SU-DHL-6 (cell line): ENCODE measurements around the gene COL4A1.

ENCODE experiments used
- H2AFZ ChIP-seq: fragments of 200-600 bp; sonication (generic); 2 replicates; pipeline ENCODE4 v1.6.1; 2014; ENCODE audit warnings: low read depth, mild to moderate bottlenecking, moderate library complexity, mixed read lengths, antibody characterized with exemption, low read length; ENCODE audit not compliant: severe bottlenecking
- H3F3A ChIP-seq: fragments of 200-600 bp; shearing (Covaris generic); 2 replicates; pipeline ENCODE4 v1.6.0; 2016; ENCODE audit warnings: antibody characterized with exemption, mild to moderate bottlenecking; ENCODE audit not compliant: insufficient read depth
- H3K27ac ChIP-seq: fragments of 200-600 bp; sonication (generic); 2 replicates; pipeline ENCODE4 v1.5.1; 2016; ENCODE audit warnings: low read depth, mild to moderate bottlenecking, low read length, moderate library complexity, mixed read lengths
- H3K27me3 ChIP-seq: fragments of 200-600 bp; sonication (generic), shearing (Covaris generic); 2 replicates; pipeline ENCODE4 v1.6.0; 2014; ENCODE audit warnings: mild to moderate bottlenecking, low read length
- H3K36me3 ChIP-seq: fragments of 200-600 bp; sonication (generic); 2 replicates; pipeline ENCODE4 v1.6.1; 2014; ENCODE audit warnings: mild to moderate bottlenecking, low read length, mixed read lengths
- H3K4me2 ChIP-seq: fragments of 300-600, 200-600 bp; shearing (Covaris generic), sonication (generic); 2 replicates; pipeline ENCODE4 v1.6.0; 2014; ENCODE audit warnings: low read length, low read depth, mild to moderate bottlenecking; ENCODE audit not compliant: poor library complexity, severe bottlenecking
- H3K4me3 ChIP-seq: fragments of 200-600 bp; sonication (generic); 2 replicates; pipeline ENCODE4 v1.5.1; 2014; ENCODE audit warnings: antibody characterized with exemption, low read length, mild to moderate bottlenecking, mixed read lengths; ENCODE audit not compliant: insufficient read depth, poor library complexity, severe bottlenecking
- H3K79me2 ChIP-seq: fragments of 200-600 bp; sonication (generic); 2 replicates; pipeline ENCODE4 v1.6.1; 2014; ENCODE audit warnings: mild to moderate bottlenecking, low read length, moderate library complexity; ENCODE audit not compliant: insufficient read depth
- H3K9ac ChIP-seq: fragments of 200-600 bp; sonication (generic); 2 replicates; pipeline ENCODE4 v1.7.0; 2014; ENCODE audit warnings: mild to moderate bottlenecking, low read length
- H3K9me2 ChIP-seq: fragments of 200-600 bp; sonication (generic); replicated peaks from 2 replicates; pipeline ENCODE4 v1.6.1; 2014; ENCODE audit warnings: low read length; ENCODE audit not compliant: insufficient read depth
- H3K9me3 ChIP-seq: fragments of 200-600 bp; sonication (generic); 2 replicates; pipeline ENCODE4 v1.6.1; 2014; ENCODE audit warnings: low read length, mixed read lengths; ENCODE audit not compliant: insufficient read depth
- H4K20me1 ChIP-seq: fragments of 200-600 bp; sonication (generic); 2 replicates; pipeline ENCODE4 v1.6.1; 2014; ENCODE audit warnings: low read depth, mild to moderate bottlenecking, antibody characterized with exemption, low read length, moderate library complexity, mixed read lengths
- CTCF ChIP-seq: fragments of 200-600 bp; sonication (generic); IDR thresholded peaks from one replicate; pipeline ENCODE4 v1.5.1; 2017; ENCODE audit warnings: antibody characterized with exemption, mild to moderate bottlenecking, low read length, moderate library complexity; ENCODE audit not compliant: insufficient read depth, poor library complexity, severe bottlenecking
- EZH2phosphoT487 ChIP-seq: fragments of 200-600 bp; sonication (generic), shearing (Covaris generic); conservative IDR thresholded peaks from 2 replicates; pipeline ENCODE4 v1.6.1; 2018; ENCODE audit warnings: mild to moderate bottlenecking, antibody characterized with exemption, low read length, moderate library complexity, mixed read lengths

Gene COL4A1

GRCh38 chr13:110312339-110313031 is 5.5 kb upstream of the COL4A1 start:
- Histone ChIP-seq H3K27ac (no peak overlapping the region), H3F3A (no peaks in the 10 kb centered on the region), H3K4me3 (no peak overlapping the region), H3K9ac (no peak overlapping the region), H4K20me1 (no peaks in the 10 kb centered on the region), H2AFZ (no peak overlapping the region), H3K27me3 (no peaks in the 10 kb centered on the region), H3K9me2 (no peaks in the 10 kb centered on the region), H3K4me2 (no peak overlapping the region), H3K79me2 (no peaks in the 10 kb centered on the region), H3K9me3 (no peaks in the 10 kb centered on the region), H3K36me3 (no peaks in the 10 kb centered on the region)
- TF ChIP-seq CTCF, result no peak
- TF ChIP-seq EZH2phosphoT487, result no peak

GRCh38 chr13:110311443-110312338 is 4.7 kb upstream of the COL4A1 start:
- Histone ChIP-seq H4K20me1 (no peaks in the 10 kb centered on the region), H3K4me3 (no peak overlapping the region), H3K9ac (no peak overlapping the region), H3K36me3 (no peaks in the 10 kb centered on the region), H3K27me3 (no peaks in the 10 kb centered on the region), H3K9me3 (no peaks in the 10 kb centered on the region), H3K79me2 (no peaks in the 10 kb centered on the region), H3K4me2 (no peak overlapping the region), H3K27ac (no peak overlapping the region), H3F3A (no peaks in the 10 kb centered on the region), H3K9me2 (no peaks in the 10 kb centered on the region), H2AFZ (no peak overlapping the region)
- no peak for TF ChIP-seq CTCF
- TF ChIP-seq EZH2phosphoT487, result no peak

- Histone ChIP-seq H3K27ac (no peak overlapping the region), H3K9me2 (no peaks in the 10 kb centered on the region)
- no peak for TF ChIP-seq CTCF
- no peak for TF ChIP-seq EZH2phosphoT487
These were observed 3.8 kb upstream of the COL4A1 start for GRCh38 chr13:110310541-110311442.

More at GRCh38 chr13:110310541-110311442, 3.8 kb upstream of the COL4A1 start:
- Histone ChIP-seq H3K9ac (no peak overlapping the region), H3K4me2 (no peak overlapping the region), H3K36me3 (no peaks in the 10 kb centered on the region), H3K27me3 (no peaks in the 10 kb centered on the region), H3K9me3 (no peaks in the 10 kb centered on the region), H3F3A (no peaks in the 10 kb centered on the region), H3K79me2 (no peaks in the 10 kb centered on the region), H4K20me1 (no peaks in the 10 kb centered on the region), H2AFZ (no peak overlapping the region), H3K4me3 (no peak overlapping the region)
